Neutrophil (primary cell): ENCODE data around the gene RFTN1.

Experiments
- H3K27ac ChIP-seq: fragments of 200-600 bp; sonication (generic); 2 replicates; pipeline ENCODE4 v1.5.1; 2016; ENCODE audit warnings: mild to moderate bottlenecking, moderate library complexity
- H3K27me3 ChIP-seq: fragments of 200-600 bp; sonication (generic); 2 replicates; pipeline ENCODE4 v1.6.0; 2016; ENCODE audit warnings: mild to moderate bottlenecking
- H3K36me3 ChIP-seq: fragments of 200-600 bp; sonication (generic); 2 replicates; pipeline ENCODE4 v1.5.1; 2017
- H3K4me1 ChIP-seq, 2 experiments: fragments of 200-600 bp in 1 of 2; sonication (generic) in 1 of 2; 1 replicate in 1 of 2; 2 replicates in 1 of 2; pipeline versions ENCODE4 v1.5.1 to v1.6.1; 2013 to 2016; ENCODE audit warnings: low read depth in 1 of 2, low read length in 1 of 2, mild to moderate bottlenecking in 1 of 2, moderate library complexity in 1 of 2; ENCODE audit not compliant: control insufficient read depth in 1 of 2, insufficient read depth in 1 of 2
- H3K4me3 ChIP-seq, 2 experiments: fragments of 200-600 bp in 1 of 2; sonication (generic) in 1 of 2; 1 replicate in 1 of 2; 2 replicates in 1 of 2; pipeline ENCODE4 v1.5.1; 2013 to 2016; ENCODE audit warnings: low read depth in 1 of 2, low read length in 1 of 2, mild to moderate bottlenecking in 1 of 2, moderate library complexity in 1 of 2
- H3K9me3 ChIP-seq: fragments of 200-600 bp; sonication (generic); 2 replicates; pipeline ENCODE4 v1.5.1; 2016
- TF ChIP-seq, protein P1 (sequence below): fragments of 200-600 bp; sonication (generic); IDR thresholded peaks from 2 replicates; pipeline ENCODE4 v1.5.1; 2016; ENCODE audit warnings: antibody characterized with exemption

RFTN1 gene

DNA sequence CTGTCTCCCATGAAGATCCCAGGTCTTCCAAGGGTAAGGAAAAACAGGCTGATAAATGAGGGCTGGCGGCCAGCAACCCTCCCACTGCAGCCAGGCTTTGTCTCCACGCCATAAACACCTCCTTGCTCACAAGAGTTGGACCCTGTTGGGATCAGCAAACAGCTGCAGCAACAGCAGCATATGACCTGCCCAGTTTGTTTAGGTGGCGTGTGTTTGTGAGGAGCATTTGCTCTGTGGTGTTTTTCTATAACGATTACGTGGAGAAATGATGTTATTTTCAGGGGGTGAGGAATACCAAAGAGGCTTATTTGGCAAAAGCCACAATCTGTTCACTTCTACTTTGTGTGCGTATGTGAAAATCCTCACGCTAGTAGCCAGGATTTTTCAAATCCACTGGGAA, 58.5 kb downstream of the RFTN1 start:
- TF ChIP-seq, protein P1, sequence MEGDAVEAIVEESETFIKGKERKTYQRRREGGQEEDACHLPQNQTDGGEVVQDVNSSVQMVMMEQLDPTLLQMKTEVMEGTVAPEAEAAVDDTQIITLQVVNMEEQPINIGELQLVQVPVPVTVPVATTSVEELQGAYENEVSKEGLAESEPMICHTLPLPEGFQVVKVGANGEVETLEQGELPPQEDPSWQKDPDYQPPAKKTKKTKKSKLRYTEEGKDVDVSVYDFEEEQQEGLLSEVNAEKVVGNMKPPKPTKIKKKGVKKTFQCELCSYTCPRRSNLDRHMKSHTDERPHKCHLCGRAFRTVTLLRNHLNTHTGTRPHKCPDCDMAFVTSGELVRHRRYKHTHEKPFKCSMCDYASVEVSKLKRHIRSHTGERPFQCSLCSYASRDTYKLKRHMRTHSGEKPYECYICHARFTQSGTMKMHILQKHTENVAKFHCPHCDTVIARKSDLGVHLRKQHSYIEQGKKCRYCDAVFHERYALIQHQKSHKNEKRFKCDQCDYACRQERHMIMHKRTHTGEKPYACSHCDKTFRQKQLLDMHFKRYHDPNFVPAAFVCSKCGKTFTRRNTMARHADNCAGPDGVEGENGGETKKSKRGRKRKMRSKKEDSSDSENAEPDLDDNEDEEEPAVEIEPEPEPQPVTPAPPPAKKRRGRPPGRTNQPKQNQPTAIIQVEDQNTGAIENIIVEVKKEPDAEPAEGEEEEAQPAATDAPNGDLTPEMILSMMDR = no peak
- H3K4me1 ChIP-seq = no peaks in the 10 kb centered on the region
- no peaks in the 10 kb centered on the region for H3K27me3 ChIP-seq
- no peak overlapping the region for H3K4me3 ChIP-seq
- no peaks in the 10 kb centered on the region for H3K36me3 ChIP-seq
- no peaks in the 10 kb centered on the region for H3K9me3 ChIP-seq
- H3K27ac ChIP-seq = no peak overlapping the region

DNA sequence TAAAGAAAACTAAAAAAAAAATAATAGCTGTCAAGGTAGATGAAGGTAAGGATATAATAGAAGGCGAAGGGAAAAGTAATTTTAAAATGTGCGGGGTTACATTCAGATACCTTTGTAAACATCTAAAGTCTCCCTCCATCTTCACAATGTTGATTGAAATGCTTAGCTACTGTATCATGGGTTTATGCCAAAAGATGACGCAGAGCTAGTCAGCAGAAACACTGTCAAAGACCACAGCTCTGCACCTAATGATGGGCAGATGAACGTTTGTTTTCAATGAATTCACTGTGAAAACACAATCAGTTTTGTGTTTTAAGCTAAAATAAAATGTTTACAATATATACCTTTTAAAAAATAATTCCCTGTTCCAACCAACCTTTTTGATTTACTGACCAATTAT, 61.2 kb downstream of the RFTN1 start:
- TF ChIP-seq, protein P1 = no peak
- Histone ChIP-seq H3K4me3 (no peak overlapping the region), H3K9me3 (no peaks in the 10 kb centered on the region), H3K27ac (no peak overlapping the region), H3K36me3 (no peaks in the 10 kb centered on the region), H3K4me1 (no peaks in the 10 kb centered on the region), H3K27me3 (no peaks in the 10 kb centered on the region)

DNA sequence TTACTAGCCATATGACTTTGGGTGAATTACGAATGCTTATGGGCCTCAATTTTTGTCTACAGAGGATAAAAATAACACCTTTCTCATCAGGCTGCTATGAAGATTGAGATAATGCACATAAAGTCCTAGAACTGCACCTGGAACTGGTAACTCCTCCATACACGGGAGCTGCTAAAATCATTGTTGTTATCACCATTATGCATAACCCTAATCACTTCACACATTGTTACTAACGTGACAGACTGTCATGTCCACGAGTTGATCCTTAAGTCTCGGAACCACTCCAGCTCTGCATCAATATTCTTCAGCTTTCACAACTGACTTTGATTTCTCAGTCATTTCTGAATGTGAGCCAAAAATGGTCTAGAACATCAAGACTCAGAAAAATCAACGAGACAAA, 64.1 kb downstream of the RFTN1 start:
- TF ChIP-seq, protein P1 = no peak
- no peaks in the 10 kb centered on the region for H3K36me3 ChIP-seq
- H3K27me3 ChIP-seq = no peaks in the 10 kb centered on the region
- H3K9me3 ChIP-seq = no peaks in the 10 kb centered on the region
- H3K27ac ChIP-seq = no peak overlapping the region
- H3K4me3 ChIP-seq = no peak overlapping the region
- no peaks in the 10 kb centered on the region for H3K4me1 ChIP-seq

DNA sequence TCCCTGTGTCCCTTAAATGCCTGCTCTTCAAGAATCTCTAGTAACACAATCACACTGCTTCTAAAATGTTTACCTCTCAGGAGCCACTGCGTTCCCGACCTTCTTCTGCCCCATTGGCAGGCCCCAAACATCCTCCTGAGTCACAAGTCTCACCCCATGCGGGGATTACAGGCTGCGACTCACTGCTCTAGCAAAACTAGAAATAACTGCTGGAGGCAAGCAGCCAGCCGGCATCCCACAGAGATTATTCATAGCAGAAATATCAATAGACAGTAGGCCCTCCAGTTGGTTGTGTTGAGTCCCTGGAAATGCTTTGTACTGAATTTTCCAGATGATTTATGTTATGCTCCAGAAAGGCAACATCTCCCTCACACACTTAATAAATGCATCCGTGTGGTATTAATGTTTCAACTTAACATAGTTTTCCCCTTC, 64.8 kb downstream of the RFTN1 start:
- TF ChIP-seq, protein P1 = no peak
- Histone ChIP-seq H3K27me3 (no peaks in the 10 kb centered on the region), H3K27ac (no peak overlapping the region)

DNA sequence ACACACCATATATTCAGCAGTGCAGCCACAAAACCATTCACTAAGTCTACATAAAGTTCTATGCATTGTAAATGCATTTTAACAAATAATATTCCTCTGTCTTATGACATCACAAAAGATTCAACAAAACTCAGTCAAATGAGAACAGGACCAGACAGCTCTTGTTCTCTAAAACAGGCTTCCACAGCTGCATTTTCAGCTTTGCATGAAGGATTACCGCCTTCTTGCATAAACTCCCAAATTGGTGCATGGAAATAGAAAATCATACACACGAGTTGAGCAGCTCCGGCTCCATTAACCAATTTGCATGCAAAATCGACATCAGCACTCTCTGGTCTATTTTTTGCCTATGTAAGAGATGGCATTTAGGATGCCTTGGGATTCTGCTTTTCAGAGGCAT, 66.4 kb downstream of the RFTN1 start:
- no peaks in the 10 kb centered on the region for H3K27me3 ChIP-seq
- TF ChIP-seq, protein P1 = no peak

More for the DNA sequence above, 64.8 kb downstream of the RFTN1 start:
- Histone ChIP-seq H3K4me1 (no peaks in the 10 kb centered on the region), H3K9me3 (no peaks in the 10 kb centered on the region), H3K4me3 (no peak overlapping the region), H3K36me3 (no peaks in the 10 kb centered on the region)

DNA sequence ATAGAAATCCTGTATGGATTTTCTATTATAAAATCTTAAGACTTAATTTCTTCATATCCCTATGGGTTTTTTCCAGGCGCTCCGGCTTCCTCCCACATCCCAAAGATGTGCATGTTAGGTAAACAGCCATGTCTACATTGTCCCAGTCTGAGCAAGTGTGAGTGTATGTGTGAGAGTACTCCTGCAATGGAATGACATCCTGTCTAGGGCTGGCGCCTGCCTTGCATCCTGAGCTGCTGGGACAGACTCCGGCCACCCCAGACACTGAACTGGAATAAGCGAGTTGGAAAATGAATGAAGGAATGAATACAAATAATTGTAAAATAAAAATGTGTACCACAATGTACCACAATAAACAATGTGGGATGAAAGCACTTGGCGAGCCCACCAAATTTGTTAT, 69.2 kb downstream of the RFTN1 start:
- no peaks in the 10 kb centered on the region for H3K9me3 ChIP-seq
- H3K4me3 ChIP-seq = no peak overlapping the region
- H3K36me3 ChIP-seq = no peaks in the 10 kb centered on the region
- TF ChIP-seq, protein P1 = no peak
- H3K27ac ChIP-seq = no peak overlapping the region
- no peaks in the 10 kb centered on the region for H3K27me3 ChIP-seq
- H3K4me1 ChIP-seq = peaks cover 0 to 9% of the 10 kb centered on the region in 2 experiments

More for the DNA sequence above, 66.4 kb downstream of the RFTN1 start:
- Histone ChIP-seq H3K4me1 (peaks cover 0 to 3% of the 10 kb centered on the region in 2 experiments), H3K36me3 (no peaks in the 10 kb centered on the region), H3K4me3 (no peak overlapping the region), H3K27ac (no peak overlapping the region), H3K9me3 (no peaks in the 10 kb centered on the region)
